HG03571 (cell line): Measurements from ENCODE around the gene MAGEH1.
"Not testable (repeated sequence)": the region's sequence is repeated elsewhere in the genome, so short reads cannot be mapped to it uniquely, and the experiment has no call there.

Source experiments
- ATAC-seq: cut with Tn5 transposase; IDR thresholded peaks from one replicate; pipeline ENCODE4 v1.9.1; 2021; ENCODE audit not compliant: unreplicated experiment

MAGEH1 gene, protein sequence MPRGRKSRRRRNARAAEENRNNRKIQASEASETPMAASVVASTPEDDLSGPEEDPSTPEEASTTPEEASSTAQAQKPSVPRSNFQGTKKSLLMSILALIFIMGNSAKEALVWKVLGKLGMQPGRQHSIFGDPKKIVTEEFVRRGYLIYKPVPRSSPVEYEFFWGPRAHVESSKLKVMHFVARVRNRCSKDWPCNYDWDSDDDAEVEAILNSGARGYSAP

DNA sequence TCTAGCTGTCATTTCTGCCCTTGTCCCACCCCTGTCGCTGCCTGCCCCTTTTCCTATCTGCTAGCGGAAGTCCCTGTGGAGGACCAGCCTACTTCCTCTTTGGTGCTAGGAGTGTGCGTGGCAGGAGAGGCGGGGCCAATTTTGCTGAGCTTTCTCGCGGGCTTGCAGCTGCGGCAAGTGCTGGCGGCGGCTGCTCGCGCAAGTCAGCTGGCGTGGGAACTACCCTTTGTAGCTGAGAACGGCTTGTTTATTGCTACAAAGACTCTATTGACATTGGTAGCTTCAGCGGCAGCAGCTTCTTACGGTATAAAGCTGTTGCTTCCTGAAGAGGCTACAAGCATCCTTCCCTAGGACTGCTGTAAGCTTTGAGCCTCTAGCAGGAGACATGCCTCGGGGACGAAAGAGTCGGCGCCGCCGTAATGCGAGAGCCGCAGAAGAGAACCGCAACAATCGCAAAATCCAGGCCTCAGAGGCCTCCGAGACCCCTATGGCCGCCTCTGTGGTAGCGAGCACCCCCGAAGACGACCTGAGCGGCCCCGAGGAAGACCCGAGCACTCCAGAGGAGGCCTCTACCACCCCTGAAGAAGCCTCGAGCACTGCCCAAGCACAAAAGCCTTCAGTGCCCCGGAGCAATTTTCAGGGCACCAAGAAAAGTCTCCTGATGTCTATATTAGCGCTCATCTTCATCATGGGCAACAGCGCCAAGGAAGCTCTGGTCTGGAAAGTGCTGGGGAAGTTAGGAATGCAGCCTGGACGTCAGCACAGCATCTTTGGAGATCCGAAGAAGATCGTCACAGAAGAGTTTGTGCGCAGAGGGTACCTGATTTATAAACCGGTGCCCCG, at the start of gene MAGEH1:
Gene MAGEH1 (plus strand): TSS at position 138 of the 843 bp plus-strand sequence. CDS start 248 bp downstream, at position 386.
- peak; percentile 98 for ATAC-seq

DNA sequence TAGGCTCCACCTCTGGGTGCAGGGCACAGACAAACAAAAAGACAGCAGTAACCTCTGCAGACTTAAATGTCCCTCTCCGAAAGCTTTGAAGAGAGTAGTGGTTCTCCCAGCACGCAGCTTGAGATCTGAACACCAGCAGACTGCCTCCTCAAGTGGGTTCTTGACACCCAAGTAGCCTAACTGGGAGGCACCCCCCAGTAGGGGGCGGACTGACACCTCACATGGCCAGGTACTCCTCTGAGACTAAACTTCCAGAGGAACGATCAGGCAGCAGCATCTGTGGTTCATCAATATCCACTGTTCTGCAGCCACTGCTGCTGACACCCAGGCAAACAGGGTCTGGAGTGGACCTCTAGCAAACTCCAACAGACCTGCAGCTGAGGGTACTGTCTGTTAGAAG, 24.8 kb upstream of the MAGEH1 start:
- ATAC-seq, result not testable (repeated sequence)

DNA sequence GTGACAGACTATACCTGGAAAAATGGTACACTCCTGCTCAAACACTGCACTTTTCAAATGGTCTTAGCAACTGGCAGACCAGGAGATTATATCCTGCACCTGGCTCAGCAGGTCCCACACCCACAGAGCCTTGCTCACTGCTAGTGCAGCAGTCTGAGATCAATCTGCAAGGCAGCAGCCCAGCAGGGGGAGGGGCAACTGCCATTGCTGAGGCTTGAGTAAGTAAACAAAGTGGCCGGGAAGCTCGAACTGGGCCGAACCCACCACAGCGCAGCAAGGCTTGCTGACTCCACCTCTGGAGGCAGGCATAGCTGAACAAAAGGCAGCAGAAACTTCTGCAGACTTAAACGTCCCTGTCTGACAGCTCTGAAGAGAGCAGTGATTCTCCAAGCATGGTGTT, 8.5 kb upstream of the MAGEH1 start:
- not testable (repeated sequence) for ATAC-seq

DNA sequence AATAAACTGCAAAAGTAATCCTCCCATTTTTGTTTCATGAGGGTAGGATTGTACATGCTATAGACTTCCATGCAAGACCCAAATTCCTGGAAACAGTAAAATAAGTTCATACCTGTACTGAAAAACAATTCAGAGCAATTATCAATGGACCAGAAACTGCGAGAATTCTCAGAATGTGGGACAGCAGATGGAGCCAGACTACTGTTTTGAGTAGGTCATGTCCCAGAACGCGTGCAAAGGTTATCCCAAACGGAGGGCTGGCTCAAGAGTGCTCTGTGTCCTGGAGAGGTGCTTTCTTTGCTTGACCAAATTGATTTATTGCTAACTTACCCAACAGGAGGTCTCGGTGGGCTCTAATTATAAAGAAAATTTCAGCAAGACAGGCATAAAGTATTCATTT, 1.7 kb upstream of the MAGEH1 start:
- ATAC-seq, result no peak

DNA sequence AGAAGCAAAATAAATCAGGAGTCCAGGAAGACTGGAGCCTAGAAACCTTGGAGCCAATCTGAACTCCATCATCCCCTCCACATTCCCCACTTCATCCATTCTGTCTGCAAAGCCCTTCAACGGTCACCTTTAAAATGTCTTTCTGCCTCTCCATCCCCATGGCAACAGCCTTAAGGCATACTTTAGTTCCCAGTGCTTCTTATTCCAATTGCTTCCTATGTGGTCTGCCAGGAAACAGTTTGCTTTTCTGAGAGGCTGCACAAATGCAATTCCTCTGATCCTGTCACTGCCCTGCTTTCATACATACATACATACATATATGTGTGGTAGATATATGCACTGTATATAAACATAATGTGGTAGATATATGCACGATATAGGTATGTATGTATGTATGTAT, 786 bp upstream of the MAGEH1 start:
- ATAC-seq, result no peak

DNA sequence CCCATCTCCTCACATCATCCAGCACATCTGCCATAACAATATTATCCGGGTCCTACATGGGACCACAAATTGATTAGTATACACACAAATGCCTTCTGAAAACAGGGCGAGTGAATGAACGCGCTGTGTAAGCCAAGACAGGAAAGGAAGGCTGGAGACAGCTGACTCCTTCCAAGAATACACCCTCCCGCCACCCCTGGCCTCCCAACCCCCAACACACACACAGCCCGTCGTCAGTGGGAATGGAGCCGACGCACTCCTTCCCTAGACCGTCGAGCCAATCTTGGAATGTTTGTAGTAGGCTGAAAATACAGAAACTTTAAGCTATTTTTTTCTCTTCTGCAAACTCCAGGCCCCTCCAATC, 319 bp upstream of the MAGEH1 start:
- ATAC-seq, result peak; percentile 9

DNA sequence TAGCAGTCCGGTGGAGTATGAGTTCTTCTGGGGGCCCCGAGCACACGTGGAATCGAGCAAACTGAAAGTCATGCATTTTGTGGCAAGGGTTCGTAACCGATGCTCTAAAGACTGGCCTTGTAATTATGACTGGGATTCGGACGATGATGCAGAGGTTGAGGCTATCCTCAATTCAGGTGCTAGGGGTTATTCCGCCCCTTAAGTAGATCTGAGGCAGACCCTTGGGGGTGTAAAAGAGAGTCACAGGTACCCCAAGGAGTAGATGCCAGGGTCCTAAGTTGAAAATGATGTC, 852 bp downstream of the MAGEH1 start:
- ATAC-seq, result peak; percentile 4

DNA sequence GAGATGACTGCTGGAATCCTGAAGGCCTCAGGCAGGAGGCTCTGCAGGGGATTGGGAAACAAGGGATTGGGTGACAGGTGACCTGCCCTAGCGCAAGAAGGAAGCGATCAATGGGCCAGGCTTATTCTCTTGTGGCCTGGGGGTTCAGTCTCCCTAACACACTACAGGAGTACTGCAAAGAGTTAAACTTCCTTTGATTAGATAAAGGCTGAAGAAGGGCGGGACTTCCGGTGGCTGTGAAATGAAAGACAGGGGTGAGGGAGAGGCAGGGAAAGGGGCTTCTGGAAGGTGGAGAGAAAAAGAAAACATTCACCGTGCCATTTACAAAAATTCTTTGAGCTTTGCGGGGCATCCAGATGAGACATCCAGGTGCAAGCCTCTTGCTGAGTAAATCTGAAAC, 3.8 kb downstream of the MAGEH1 start:
- not testable (repeated sequence) for ATAC-seq

DNA sequence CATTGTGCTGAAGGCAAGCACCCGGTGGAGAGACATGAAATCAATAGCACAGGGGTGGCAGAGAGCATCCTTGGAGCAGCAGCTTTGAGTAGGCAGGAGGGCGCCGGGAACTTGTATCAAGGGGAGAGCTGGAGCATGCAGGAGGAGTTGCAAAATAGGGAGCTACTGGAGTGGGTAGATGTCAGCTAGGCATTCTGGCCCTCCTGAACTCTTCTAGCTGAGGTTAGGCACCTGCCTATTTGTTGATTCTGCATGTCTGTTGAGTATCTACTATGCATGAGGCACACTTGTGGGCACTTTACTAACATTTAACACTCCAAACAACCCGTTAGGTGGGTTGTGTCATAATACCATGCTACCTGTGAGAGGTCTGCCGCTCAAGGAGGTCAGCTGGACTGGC, 7.5 kb downstream of the MAGEH1 start:
- not testable (repeated sequence) for ATAC-seq

DNA sequence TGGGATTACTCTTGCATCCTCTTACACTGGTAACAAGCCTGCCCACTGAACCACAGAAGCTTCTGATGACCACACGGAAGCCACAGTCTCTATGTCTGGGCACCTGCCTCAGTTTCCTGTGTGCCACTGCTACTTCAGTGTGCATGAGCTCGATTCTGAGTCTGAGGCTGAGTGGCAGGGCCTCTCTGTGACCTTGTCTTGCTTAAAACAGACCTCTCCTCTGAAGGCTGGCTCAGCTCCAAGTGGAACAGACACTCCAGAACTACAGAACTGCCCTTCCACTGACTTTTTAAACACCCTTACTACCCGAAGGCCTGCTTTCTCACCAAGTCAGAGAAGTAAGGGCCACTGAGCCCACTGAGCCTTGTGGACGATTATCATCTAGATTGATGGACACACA, 8.0 kb downstream of the MAGEH1 start:
- not testable (repeated sequence) for ATAC-seq

DNA sequence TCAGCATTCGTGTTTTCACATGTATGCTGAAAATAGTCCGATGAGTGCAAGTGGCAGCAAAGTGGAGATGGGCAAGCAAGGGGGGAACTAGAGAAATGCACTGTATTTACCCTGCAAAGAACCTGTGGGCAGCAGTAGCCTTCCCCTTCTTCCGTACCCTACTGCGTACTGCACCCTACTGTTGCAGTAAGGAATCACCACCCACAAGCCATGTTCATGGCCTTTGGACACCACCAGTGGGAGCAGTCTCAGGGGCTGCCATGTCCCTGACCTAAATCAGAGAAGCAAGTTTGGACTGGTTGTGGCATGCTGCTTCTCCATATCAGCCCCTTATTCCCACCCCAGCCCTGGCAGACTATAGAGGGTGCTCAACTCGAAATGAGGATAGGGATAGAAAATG, 12.1 kb downstream of the MAGEH1 start:
- ATAC-seq, result not testable (repeated sequence)

DNA sequence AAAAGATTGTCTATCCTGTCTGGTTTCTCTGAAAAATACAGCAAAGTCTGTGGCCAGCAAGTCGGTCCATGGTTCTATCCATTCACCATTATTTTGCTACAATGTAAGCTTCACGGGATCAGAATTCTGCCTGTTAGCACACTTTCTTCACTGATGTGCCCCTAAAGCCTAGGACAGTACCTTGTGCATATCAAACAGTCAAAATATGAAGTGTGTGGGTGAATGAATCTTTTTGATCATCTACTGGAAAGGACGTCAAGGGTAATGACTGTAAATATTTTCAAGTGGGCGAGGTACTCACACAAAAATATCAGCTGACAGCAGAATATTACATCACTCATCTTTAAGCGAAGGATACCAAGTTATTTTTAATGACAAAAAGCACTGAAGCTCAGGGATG, 13.2 kb downstream of the MAGEH1 start:
- not testable (repeated sequence) for ATAC-seq

DNA sequence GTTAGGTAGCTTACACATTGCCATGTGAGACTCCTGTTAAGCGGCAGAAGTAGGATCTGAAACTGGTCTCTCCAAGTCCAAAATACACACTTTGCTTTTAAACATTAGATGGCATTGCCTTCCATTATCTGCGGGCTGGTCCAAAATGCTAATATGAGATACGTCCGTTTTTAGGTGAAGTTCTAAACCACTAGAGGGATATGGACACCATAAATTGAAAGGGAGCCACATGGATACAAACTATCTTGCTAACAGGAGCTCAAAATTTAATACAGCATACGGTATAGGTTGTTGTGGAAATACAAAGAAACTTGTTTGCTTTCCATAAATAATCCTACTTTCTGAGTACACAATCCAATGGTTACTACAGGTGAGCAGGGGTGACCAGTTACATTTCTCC, 13.9 kb downstream of the MAGEH1 start:
- not testable (repeated sequence) for ATAC-seq

DNA sequence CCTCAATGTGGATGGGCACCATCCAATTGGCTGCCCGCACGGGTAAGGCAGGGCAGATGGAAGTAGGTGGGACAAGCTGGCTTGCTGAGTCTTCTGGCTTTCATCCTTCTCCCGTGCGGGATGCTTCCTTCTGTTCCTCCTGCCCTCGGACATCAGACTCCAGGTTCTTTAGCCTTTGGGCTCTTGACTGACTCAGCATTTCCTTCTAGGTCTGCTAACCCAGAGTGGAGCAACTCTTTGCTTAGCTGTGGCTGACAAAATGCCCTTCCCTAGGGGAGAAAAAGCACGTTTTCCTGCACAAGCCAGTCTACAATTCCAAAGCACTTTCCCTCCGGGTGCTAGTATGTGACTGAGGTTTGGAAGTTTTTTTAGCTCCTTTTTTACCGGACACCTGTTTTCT, 28.0 kb downstream of the MAGEH1 start:
- not testable (repeated sequence) for ATAC-seq

DNA sequence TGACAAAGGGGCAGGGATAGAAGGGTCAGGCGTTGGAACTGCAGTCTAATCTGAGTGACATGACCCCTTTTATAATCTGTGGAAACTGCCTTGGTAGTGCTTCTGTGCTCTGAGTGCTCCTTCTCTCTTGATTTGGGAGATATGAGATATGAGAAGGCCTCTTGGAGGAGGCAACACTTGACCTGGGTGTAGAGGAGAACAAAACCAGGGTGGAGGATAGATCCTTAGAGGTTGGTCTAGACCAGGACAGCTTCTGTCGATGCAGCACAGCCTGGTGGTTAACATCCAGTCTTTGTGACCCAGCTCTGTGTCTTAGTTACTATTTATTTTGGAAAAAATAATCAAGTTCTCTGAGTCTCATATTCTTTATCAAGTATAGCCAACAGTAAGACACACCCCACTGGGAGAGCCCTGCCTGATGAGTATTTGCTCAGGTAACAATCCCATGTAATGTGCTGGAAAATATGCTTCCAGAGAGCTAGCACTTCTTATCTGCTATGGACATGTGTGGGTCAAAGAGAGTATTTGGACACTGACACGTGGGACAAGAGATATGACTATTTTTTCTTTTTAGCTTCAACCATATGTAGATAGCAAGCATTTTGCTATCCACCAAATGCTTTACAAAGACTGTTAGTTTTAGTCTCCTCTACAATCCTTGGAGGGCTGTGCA, 28.6 kb downstream of the MAGEH1 start:
- no peak for ATAC-seq

DNA sequence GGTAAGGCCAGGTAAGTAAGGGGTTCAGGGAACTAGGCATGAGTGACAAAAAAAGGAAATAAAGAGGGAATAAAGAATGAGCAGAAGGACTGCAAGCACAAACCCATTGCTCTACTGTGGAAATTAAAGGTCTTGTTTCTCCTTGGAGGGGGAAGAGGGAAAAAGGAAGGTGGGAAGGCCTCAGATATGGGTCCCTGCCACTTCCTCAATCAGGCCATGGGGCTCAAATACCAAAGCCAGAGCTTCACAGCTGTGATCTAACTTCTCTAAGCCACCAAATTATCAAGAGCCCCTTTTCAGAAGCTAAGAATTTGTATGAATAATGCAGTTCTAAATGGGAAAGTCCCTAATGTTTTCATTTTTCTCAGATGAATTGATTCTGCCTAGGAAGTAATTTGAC, 33.0 kb downstream of the MAGEH1 start:
- no peak for ATAC-seq

DNA sequence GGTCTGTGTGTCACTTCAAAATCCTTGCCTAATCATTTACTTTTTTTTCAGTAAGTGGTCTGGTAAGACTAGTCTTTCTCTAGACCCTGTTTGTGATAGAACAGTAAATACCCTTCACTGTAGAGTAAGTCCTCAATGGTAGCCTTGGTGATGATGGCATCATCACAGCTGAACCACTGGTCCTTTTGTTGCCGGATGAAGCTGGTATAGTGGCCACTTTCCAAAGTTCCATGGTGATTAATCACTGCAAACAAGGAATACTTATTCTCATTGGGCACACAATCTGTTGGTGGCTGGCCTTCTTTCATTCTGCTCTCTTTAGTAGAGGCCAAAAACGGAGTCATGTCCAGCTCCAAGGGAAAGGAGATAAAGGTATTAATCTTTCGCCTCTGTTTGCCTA, 34.8 kb downstream of the MAGEH1 start:
- ATAC-seq, result no peak

DNA sequence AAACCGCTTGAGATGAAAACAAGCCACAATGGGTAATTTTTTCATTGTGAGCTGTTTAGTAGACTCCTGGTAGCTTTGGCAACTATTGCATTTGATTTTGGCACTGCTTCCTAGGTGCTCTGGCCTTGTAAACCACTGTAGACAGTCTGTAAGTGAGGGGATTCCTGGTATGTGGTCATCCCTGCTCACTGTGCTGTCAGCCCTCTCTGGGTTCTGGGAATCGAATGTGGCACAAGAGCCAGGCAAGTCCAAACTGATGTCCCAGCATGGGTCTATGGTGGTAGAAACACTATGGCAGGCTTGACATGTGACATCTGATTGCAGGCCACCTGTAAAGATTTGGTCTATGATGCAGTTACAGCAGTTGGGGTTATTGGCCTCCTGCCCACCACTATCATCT, 35.2 kb downstream of the MAGEH1 start:
- ATAC-seq, result no peak

DNA sequence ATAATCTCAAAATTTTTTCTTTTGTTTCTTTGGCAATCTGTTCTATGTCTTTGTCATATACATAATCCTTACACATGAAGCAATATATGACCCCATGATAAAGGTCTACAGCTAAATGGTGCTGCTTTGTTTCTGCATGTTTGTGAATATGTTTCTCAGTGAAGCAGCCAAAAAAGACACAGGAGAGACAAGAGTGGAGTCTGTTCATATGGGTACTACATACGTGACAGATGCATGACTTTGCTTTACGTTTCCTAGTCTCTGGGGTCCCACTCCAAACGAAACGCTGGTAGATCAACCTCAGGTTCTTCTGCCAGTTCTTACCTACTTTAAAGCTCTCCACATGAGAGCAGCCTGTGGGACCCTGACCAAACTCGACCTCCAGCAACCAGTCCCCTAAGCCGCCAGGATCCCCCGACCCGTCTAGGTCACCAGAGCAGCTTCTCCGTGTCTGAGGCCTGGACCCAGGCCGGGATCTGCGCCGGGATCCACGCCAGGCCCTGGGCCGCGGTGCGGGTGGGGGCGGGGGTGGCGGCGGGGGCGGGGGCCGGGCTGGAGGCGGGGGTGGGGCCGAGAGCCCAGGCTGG, 36.2 kb downstream of the MAGEH1 start:
- ATAC-seq, result no peak

DNA sequence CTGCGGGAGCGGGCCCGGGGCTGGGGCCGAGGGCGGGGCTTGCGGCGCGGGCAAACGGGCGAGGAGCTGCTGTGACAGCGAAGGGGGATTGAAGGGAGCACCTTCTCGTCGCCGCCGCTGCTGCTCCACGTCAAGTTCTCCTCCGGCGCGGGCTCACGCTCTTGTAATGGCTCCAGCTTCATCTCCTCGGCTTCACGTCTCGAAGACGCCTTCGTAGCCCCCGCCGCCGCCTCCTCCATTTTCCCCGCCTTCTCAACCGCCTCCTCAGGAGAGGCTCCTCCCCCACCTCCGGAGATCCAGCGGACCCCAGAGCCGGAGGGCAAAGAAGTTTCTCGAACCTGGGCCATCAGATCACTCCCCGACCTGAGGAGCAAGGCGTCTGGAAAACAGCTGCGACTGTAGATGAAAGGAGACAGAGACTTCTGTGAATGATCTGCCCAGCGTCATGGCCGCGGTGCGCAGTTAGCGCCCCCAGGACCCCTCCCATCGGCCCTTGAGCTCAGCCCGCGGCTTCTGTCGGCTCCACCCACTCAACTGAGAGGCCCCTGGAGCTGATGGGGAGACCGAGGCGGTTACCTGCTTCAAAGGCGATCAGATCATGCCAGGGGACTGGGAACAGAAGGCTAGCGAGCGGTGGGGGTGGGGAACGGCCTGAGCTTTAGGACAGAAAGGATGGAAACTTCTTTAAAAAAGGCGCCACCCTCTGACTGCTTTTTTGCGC, 36.8 kb downstream of the MAGEH1 start:
- ATAC-seq, result peak; percentile 64
